SK-N-SH (cell line): ENCODE results near the gene TRAPPC2L. TPM values are rescaled to one million over a fixed set of nuclear protein-coding genes. Genes with fewer than 3 reads are reported as not detected.

Experiments
- CTCF ChIA-PET: fragments of 300-600, 350-600 bp; formaldehyde crosslinking; extraction: SDS; loops from one replicate; lab custom pipeline; 2021; lab: Yijun Ruan, JAX
- POLR2A ChIA-PET: fragments of 350-600 bp; sonication (Branson Sonifier 250); formaldehyde crosslinking; extraction: SDS; loops from one replicate; lab custom pipeline; 2020; ENCODE audit warnings: antibody characterized with exemption, inconsistent platforms; lab: Yijun Ruan, JAX
- DNase-seq: peaks from one replicate; pipeline ENCODE4 v3.0.0; 2012
- H2AFZ ChIP-seq: fragments of 200-600 bp; sonication (generic); 2 replicates; pipeline ENCODE4 v1.8.1; 2016; ENCODE audit warnings: antibody characterized with exemption, mild to moderate bottlenecking, low read depth
- H3F3A ChIP-seq: fragments of 200-600 bp; sonication (generic); replicated peaks from 2 replicates; pipeline ENCODE3; 2016; ENCODE audit warnings: antibody characterized with exemption, mild to moderate bottlenecking; ENCODE audit not compliant: insufficient read depth
- H3K27ac ChIP-seq, 2 experiments: fragments of 200-500 bp in 1 of 2; fragments of 200-600 bp in 1 of 2; sonication (Bioruptor generic) in 1 of 2; sonication (generic), shearing (Covaris generic) in 1 of 2; 2 replicates each; pipeline versions ENCODE4 v1.5.1 to v1.6.1; 2014 to 2016; ENCODE audit warnings: low read depth in 2 of 2, inconsistent platforms in 1 of 2, low read length in 1 of 2, mild to moderate bottlenecking in 1 of 2, mixed read lengths in 1 of 2
- H3K27me3 ChIP-seq: fragments of 200-600 bp; sonication (generic), shearing (Covaris generic); 2 replicates; pipeline ENCODE4 v1.6.1; 2016; ENCODE audit warnings: mixed run types; ENCODE audit not compliant: insufficient read depth
- H3K36me3 ChIP-seq, 2 experiments: fragments of 200-500 bp in 1 of 2; fragments of 200-600 bp in 1 of 2; sonication (Bioruptor generic) in 1 of 2; sonication (generic) in 1 of 2; replicated peaks in 1 of 2; 2 replicates each; pipeline versions ENCODE3 to v1.5.1; 2014 to 2016; ENCODE audit warnings: low read length in 1 of 2, mild to moderate bottlenecking in 1 of 2; ENCODE audit not compliant: insufficient read depth in 2 of 2, control insufficient read depth in 1 of 2
- H3K4me1 ChIP-seq, 2 experiments: fragments of 200-500 bp in 1 of 2; fragments of 200-600 bp in 1 of 2; sonication (Bioruptor generic) in 1 of 2; sonication (generic), shearing (Covaris generic) in 1 of 2; 2 replicates each; pipeline versions ENCODE4 v1.5.1 to v1.6.1; 2014 to 2016; ENCODE audit warnings: low read depth in 1 of 2, low read length in 1 of 2, mixed run types in 1 of 2; ENCODE audit not compliant: insufficient read depth in 2 of 2, control insufficient read depth in 1 of 2
- H3K4me2 ChIP-seq: fragments of 200-600 bp; sonication (generic), shearing (Covaris generic); 2 replicates; pipeline ENCODE4 v1.6.1; 2017; ENCODE audit warnings: mixed run types
- H3K4me3 ChIP-seq, 2 experiments: fragments of 200-500 bp in 1 of 2; fragments of 200-600 bp in 1 of 2; sonication (Bioruptor generic) in 1 of 2; sonication (generic), shearing (Covaris generic) in 1 of 2; 2 replicates each; pipeline versions ENCODE4 v1.5.1 to v1.8.1; 2014 to 2016; ENCODE audit warnings: low read depth in 2 of 2, inconsistent platforms in 1 of 2, low read length in 1 of 2, mild to moderate bottlenecking in 1 of 2, mixed read lengths in 1 of 2, moderate library complexity in 1 of 2
- H3K79me2 ChIP-seq: fragments of 200-600 bp; sonication (generic); 2 replicates; pipeline ENCODE4 v1.8.1; 2017; ENCODE audit warnings: mild to moderate bottlenecking; ENCODE audit not compliant: insufficient read depth
- H3K9ac ChIP-seq: fragments of 200-600 bp; sonication (generic); 2 replicates; pipeline ENCODE4 v1.6.1; 2017; ENCODE audit warnings: mixed run types
- H3K9me2 ChIP-seq: fragments of 200-600 bp; sonication (generic); 2 replicates; pipeline ENCODE4 v1.6.1; 2017; ENCODE audit warnings: mixed run types
- H3K9me3 ChIP-seq: fragments of 200-600 bp; sonication (generic); 2 replicates; pipeline ENCODE4 v1.6.1; 2017; ENCODE audit warnings: mixed run types, mild to moderate bottlenecking, moderate library complexity
- H4K20me1 ChIP-seq: fragments of 200-600 bp; sonication (generic); 2 replicates; pipeline ENCODE4 v1.6.1; 2017; ENCODE audit warnings: mild to moderate bottlenecking, mixed run types; ENCODE audit not compliant: insufficient read depth
- CTCF ChIP-seq: fragments of 200-600 bp; sonication (generic); IDR thresholded peaks from 2 replicates; pipeline ENCODE4 v1.6.1; 2017; ENCODE audit warnings: antibody characterized with exemption, mild to moderate bottlenecking, moderate library complexity
- EZH2phosphoT487 ChIP-seq: fragments of 200-600 bp; sonication (generic); IDR thresholded peaks from 2 replicates; pipeline ENCODE4 v1.6.1; 2017; ENCODE audit warnings: low read depth, mixed run types, mild to moderate bottlenecking, antibody characterized with exemption, moderate library complexity, borderline replicate concordance
- FOXJ3 ChIP-seq: sonication (generic); formaldehyde crosslinking; IDR thresholded peaks from 2 replicates; pipeline ENCODE4 v1.5.1; 2020; ENCODE audit warnings: mild to moderate bottlenecking, missing genetic modification reagents
- FOXM1 ChIP-seq: IDR thresholded peaks from 2 replicates; pipeline ENCODE4 v1.4.0; 2012; ENCODE audit warnings: low read depth, mild to moderate bottlenecking
- GABPA ChIP-seq: IDR thresholded peaks from 2 replicates; pipeline ENCODE4 v1.4.0; 2012; ENCODE audit warnings: low read depth, mild to moderate bottlenecking
- IRF3 ChIP-seq: fragments of 150-350 bp; IDR thresholded peaks from 2 replicates; pipeline ENCODE4 v1.6.1; 2016; ENCODE audit warnings: mild to moderate bottlenecking, low read depth, low read length
- JUND ChIP-seq: IDR thresholded peaks from 2 replicates; pipeline ENCODE4 v1.4.0; 2012
- MEF2A ChIP-seq: IDR thresholded peaks from 2 replicates; pipeline ENCODE4 v1.4.0; 2012; ENCODE audit warnings: low read depth, borderline replicate concordance
- RCOR1 ChIP-seq: fragments of 150-350 bp; IDR thresholded peaks from 2 replicates; pipeline ENCODE4 v1.6.1; 2017; ENCODE audit warnings: antibody characterized with exemption, low read length
- REST ChIP-seq: IDR thresholded peaks from 2 replicates; pipeline ENCODE4 v1.6.1; 2012; ENCODE audit warnings: mild to moderate bottlenecking, low read depth, low read length, moderate library complexity
- RFX5 ChIP-seq: IDR thresholded peaks from 2 replicates; pipeline ENCODE4 v1.6.1; 2012; ENCODE audit warnings: mild to moderate bottlenecking, improper control_type of control experiment, low read length
- TEAD4 ChIP-seq: IDR thresholded peaks from 2 replicates; pipeline ENCODE4 v1.4.0; 2012; ENCODE audit warnings: mild to moderate bottlenecking, borderline replicate concordance; ENCODE audit not compliant: insufficient read depth
- YY1 ChIP-seq: IDR thresholded peaks from 2 replicates; pipeline ENCODE4 v1.4.0; 2012; ENCODE audit warnings: low read depth, mild to moderate bottlenecking
- WGBS: methylation state at CpG from one replicate; pipeline ENCODE4 v1.1.6; 2017; ENCODE audit warnings: low lambda C conversion rate; 5-methylcytosine and 5-hydroxymethylcytosine counted together
- polyA plus RNA-seq, 3 experiments: library from polyadenylated mRNA; depleted of rRNA; stranded (reverse); fragments of >200 nt; gene quantifications; 2 replicates each; pipeline ENCODE4 v1.2.3, GENCODE V29; 2012
- TF ChIP-seq, protein P1 (sequence below): IDR thresholded peaks from 2 replicates; pipeline ENCODE4 v1.4.0; 2012; ENCODE audit warnings: low read depth, borderline replicate concordance

Gene TRAPPC2L
- polyA plus RNA-seq, 1 of the 3 experiments (the other 2 are of a cell fraction), result 73.9 TPM

DNA sequence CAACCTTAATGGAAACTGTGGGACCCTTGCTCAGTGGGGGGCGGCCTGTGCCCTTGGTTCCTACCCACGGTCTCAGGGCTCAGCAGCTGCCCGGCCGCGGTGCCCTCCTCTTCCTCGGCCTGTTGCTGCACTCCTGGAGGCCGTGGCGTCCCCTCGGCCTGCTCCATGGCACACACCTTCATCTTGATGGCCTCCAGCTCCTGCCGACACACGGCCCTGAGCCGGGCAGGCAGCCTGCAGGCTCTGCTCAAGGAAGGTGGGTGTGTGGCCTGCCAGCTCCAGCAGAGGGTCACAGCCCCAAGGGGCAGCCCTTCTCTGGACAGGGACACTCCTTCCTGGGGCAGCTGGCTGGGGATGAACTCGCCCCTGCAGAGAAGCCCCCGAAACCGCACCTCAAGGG, 8.8 kb downstream of the TRAPPC2L start:
- no peaks in the 10 kb centered on the region; a peak in 1 of 4 replicates for H3K4me1 ChIP-seq
- peaks cover 35% of the 10 kb centered on the region for H3K27me3 ChIP-seq
- TF ChIP-seq RFX5, result no peak
- TF ChIP-seq YY1, result no peak
- no peak for TF ChIP-seq MEF2A
- no peak for TF ChIP-seq RCOR1
- TF ChIP-seq, protein P1, sequence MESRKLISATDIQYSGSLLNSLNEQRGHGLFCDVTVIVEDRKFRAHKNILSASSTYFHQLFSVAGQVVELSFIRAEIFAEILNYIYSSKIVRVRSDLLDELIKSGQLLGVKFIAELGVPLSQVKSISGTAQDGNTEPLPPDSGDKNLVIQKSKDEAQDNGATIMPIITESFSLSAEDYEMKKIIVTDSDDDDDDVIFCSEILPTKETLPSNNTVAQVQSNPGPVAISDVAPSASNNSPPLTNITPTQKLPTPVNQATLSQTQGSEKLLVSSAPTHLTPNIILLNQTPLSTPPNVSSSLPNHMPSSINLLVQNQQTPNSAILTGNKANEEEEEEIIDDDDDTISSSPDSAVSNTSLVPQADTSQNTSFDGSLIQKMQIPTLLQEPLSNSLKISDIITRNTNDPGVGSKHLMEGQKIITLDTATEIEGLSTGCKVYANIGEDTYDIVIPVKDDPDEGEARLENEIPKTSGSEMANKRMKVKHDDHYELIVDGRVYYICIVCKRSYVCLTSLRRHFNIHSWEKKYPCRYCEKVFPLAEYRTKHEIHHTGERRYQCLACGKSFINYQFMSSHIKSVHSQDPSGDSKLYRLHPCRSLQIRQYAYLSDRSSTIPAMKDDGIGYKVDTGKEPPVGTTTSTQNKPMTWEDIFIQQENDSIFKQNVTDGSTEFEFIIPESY, result no peak
- no peak for TF ChIP-seq CTCF
- TF ChIP-seq JUND, result no peak
- no peak for TF ChIP-seq FOXJ3 (CRISPR knock-in tag)
- no peak for TF ChIP-seq EZH2phosphoT487
- no peak for TF ChIP-seq GABPA
- no peak for TF ChIP-seq FOXM1
- TF ChIP-seq IRF3, result no peak
- TF ChIP-seq REST, result no peak
- TF ChIP-seq TEAD4, result no peak
- no peak for DNase-seq
- H3K9me2 ChIP-seq, result no peaks in the 10 kb centered on the region
- peaks cover 0 to 10% of the 10 kb centered on the region in 2 experiments for H3K36me3 ChIP-seq
- WGBS, result 100% methylated on average over 2 of the region's 15 CpGs
- no peak overlapping the region for H2AFZ ChIP-seq
- H4K20me1 ChIP-seq, result no peaks in the 10 kb centered on the region
- no peak overlapping the region for H3K27ac ChIP-seq
- no peak overlapping the region for H3K4me3 ChIP-seq
- ChIA-PET POLR2A (no interaction called here), CTCF (interaction anchor here (0.9 to 1.6 kb wide), 3 partner anchors 8 to 302 kb away, joined by 3 to 5 read pairs (median 4); partner anchors contain the start of genes GALNS and TRAPPC2L)
- no peak overlapping the region for H3K4me2 ChIP-seq
- no peaks in the 10 kb centered on the region for H3F3A ChIP-seq
- no peaks in the 10 kb centered on the region for H3K79me2 ChIP-seq
- H3K9me3 ChIP-seq, result no peaks in the 10 kb centered on the region
- H3K9ac ChIP-seq, result no peak overlapping the region
